SK-N-SH (cell line): ENCODE results near the gene CCDC88B. TPM values are rescaled to one million over a fixed set of nuclear protein-coding genes. Genes with fewer than 3 reads are reported as not detected.
A peak's percentile ranks its signal among the peaks of the same experiment; 100 is the strongest.

Experiments
- CTCF ChIA-PET: fragments of 300-600, 350-600 bp; formaldehyde crosslinking; extraction: SDS; loops from one replicate; lab custom pipeline; 2021; lab: Yijun Ruan, JAX
- POLR2A ChIA-PET: fragments of 350-600 bp; sonication (Branson Sonifier 250); formaldehyde crosslinking; extraction: SDS; loops from one replicate; lab custom pipeline; 2020; ENCODE audit warnings: antibody characterized with exemption, inconsistent platforms; lab: Yijun Ruan, JAX
- DNase-seq: peaks from one replicate; pipeline ENCODE4 v3.0.0; 2012
- H2AFZ ChIP-seq: fragments of 200-600 bp; sonication (generic); 2 replicates; pipeline ENCODE4 v1.8.1; 2016; ENCODE audit warnings: antibody characterized with exemption, mild to moderate bottlenecking, low read depth
- H3F3A ChIP-seq: fragments of 200-600 bp; sonication (generic); replicated peaks from 2 replicates; pipeline ENCODE3; 2016; ENCODE audit warnings: antibody characterized with exemption, mild to moderate bottlenecking; ENCODE audit not compliant: insufficient read depth
- H3K27ac ChIP-seq, 2 experiments: fragments of 200-500 bp in 1 of 2; fragments of 200-600 bp in 1 of 2; sonication (Bioruptor generic) in 1 of 2; sonication (generic), shearing (Covaris generic) in 1 of 2; 2 replicates each; pipeline versions ENCODE4 v1.5.1 to v1.6.1; 2014 to 2016; ENCODE audit warnings: low read depth in 2 of 2, inconsistent platforms in 1 of 2, low read length in 1 of 2, mild to moderate bottlenecking in 1 of 2, mixed read lengths in 1 of 2
- H3K27me3 ChIP-seq: fragments of 200-600 bp; sonication (generic), shearing (Covaris generic); 2 replicates; pipeline ENCODE4 v1.6.1; 2016; ENCODE audit warnings: mixed run types; ENCODE audit not compliant: insufficient read depth
- H3K36me3 ChIP-seq, 2 experiments: fragments of 200-500 bp in 1 of 2; fragments of 200-600 bp in 1 of 2; sonication (Bioruptor generic) in 1 of 2; sonication (generic) in 1 of 2; replicated peaks in 1 of 2; 2 replicates each; pipeline versions ENCODE3 to v1.5.1; 2014 to 2016; ENCODE audit warnings: low read length in 1 of 2, mild to moderate bottlenecking in 1 of 2; ENCODE audit not compliant: insufficient read depth in 2 of 2, control insufficient read depth in 1 of 2
- H3K4me1 ChIP-seq, 2 experiments: fragments of 200-500 bp in 1 of 2; fragments of 200-600 bp in 1 of 2; sonication (Bioruptor generic) in 1 of 2; sonication (generic), shearing (Covaris generic) in 1 of 2; 2 replicates each; pipeline versions ENCODE4 v1.5.1 to v1.6.1; 2014 to 2016; ENCODE audit warnings: low read depth in 1 of 2, low read length in 1 of 2, mixed run types in 1 of 2; ENCODE audit not compliant: insufficient read depth in 2 of 2, control insufficient read depth in 1 of 2
- H3K4me2 ChIP-seq: fragments of 200-600 bp; sonication (generic), shearing (Covaris generic); 2 replicates; pipeline ENCODE4 v1.6.1; 2017; ENCODE audit warnings: mixed run types
- H3K4me3 ChIP-seq, 2 experiments: fragments of 200-500 bp in 1 of 2; fragments of 200-600 bp in 1 of 2; sonication (Bioruptor generic) in 1 of 2; sonication (generic), shearing (Covaris generic) in 1 of 2; 2 replicates each; pipeline versions ENCODE4 v1.5.1 to v1.8.1; 2014 to 2016; ENCODE audit warnings: low read depth in 2 of 2, inconsistent platforms in 1 of 2, low read length in 1 of 2, mild to moderate bottlenecking in 1 of 2, mixed read lengths in 1 of 2, moderate library complexity in 1 of 2
- H3K79me2 ChIP-seq: fragments of 200-600 bp; sonication (generic); 2 replicates; pipeline ENCODE4 v1.8.1; 2017; ENCODE audit warnings: mild to moderate bottlenecking; ENCODE audit not compliant: insufficient read depth
- H3K9ac ChIP-seq: fragments of 200-600 bp; sonication (generic); 2 replicates; pipeline ENCODE4 v1.6.1; 2017; ENCODE audit warnings: mixed run types
- H3K9me2 ChIP-seq: fragments of 200-600 bp; sonication (generic); 2 replicates; pipeline ENCODE4 v1.6.1; 2017; ENCODE audit warnings: mixed run types
- H3K9me3 ChIP-seq: fragments of 200-600 bp; sonication (generic); 2 replicates; pipeline ENCODE4 v1.6.1; 2017; ENCODE audit warnings: mixed run types, mild to moderate bottlenecking, moderate library complexity
- H4K20me1 ChIP-seq: fragments of 200-600 bp; sonication (generic); 2 replicates; pipeline ENCODE4 v1.6.1; 2017; ENCODE audit warnings: mild to moderate bottlenecking, mixed run types; ENCODE audit not compliant: insufficient read depth
- CHD2 ChIP-seq: fragments of 150-350 bp; IDR thresholded peaks from 2 replicates; pipeline ENCODE4 v1.6.1; 2018; ENCODE audit warnings: low read length; ENCODE audit not compliant: partially characterized antibody
- ELF1 ChIP-seq: IDR thresholded peaks from 2 replicates; pipeline ENCODE4 v1.4.0; 2012
- EP300 ChIP-seq, 2 experiments: IDR thresholded peaks; 2 replicates each; pipeline versions ENCODE4 v1.4.0 to v1.6.1; 2012; ENCODE audit warnings: borderline replicate concordance in 1 of 2, low read depth in 1 of 2, low read length in 1 of 2
- FOSL2 ChIP-seq: IDR thresholded peaks from 2 replicates; pipeline ENCODE4 v1.4.0; 2012; ENCODE audit warnings: low read depth, mild to moderate bottlenecking, moderate library complexity, borderline replicate concordance
- FOXJ3 ChIP-seq: sonication (generic); formaldehyde crosslinking; IDR thresholded peaks from 2 replicates; pipeline ENCODE4 v1.5.1; 2020; ENCODE audit warnings: mild to moderate bottlenecking, missing genetic modification reagents
- FOXM1 ChIP-seq: IDR thresholded peaks from 2 replicates; pipeline ENCODE4 v1.4.0; 2012; ENCODE audit warnings: low read depth, mild to moderate bottlenecking
- GABPA ChIP-seq: IDR thresholded peaks from 2 replicates; pipeline ENCODE4 v1.4.0; 2012; ENCODE audit warnings: low read depth, mild to moderate bottlenecking
- GATA2 ChIP-seq: sonication (generic); formaldehyde crosslinking; IDR thresholded peaks from 2 replicates; pipeline ENCODE4 v1.5.0; 2020; ENCODE audit warnings: mild to moderate bottlenecking, missing genetic modification reagents
- JUND ChIP-seq: IDR thresholded peaks from 2 replicates; pipeline ENCODE4 v1.4.0; 2012
- NFIC ChIP-seq: IDR thresholded peaks from 2 replicates; pipeline ENCODE4 v1.4.0; 2012; ENCODE audit warnings: borderline replicate concordance
- POLR2AphosphoS5 ChIP-seq: IDR thresholded peaks from 2 replicates; pipeline ENCODE4 v1.6.1; 2012; ENCODE audit warnings: low read depth, low read length
- RAD21 ChIP-seq: IDR thresholded peaks from 2 replicates; pipeline ENCODE4 v1.6.1; 2012; ENCODE audit warnings: mild to moderate bottlenecking, low read length
- RFX5 ChIP-seq: IDR thresholded peaks from 2 replicates; pipeline ENCODE4 v1.6.1; 2012; ENCODE audit warnings: mild to moderate bottlenecking, improper control_type of control experiment, low read length
- SIN3A ChIP-seq: IDR thresholded peaks from 2 replicates; pipeline ENCODE4 v1.6.1; 2012; ENCODE audit warnings: low read depth, mild to moderate bottlenecking, low read length, moderate library complexity, borderline replicate concordance
- TCF12 ChIP-seq: IDR thresholded peaks from 2 replicates; pipeline ENCODE4 v1.4.0; 2012
- YY1 ChIP-seq: IDR thresholded peaks from 2 replicates; pipeline ENCODE4 v1.4.0; 2012; ENCODE audit warnings: low read depth, mild to moderate bottlenecking
- WGBS: methylation state at CpG from one replicate; pipeline ENCODE4 v1.1.6; 2017; ENCODE audit warnings: low lambda C conversion rate; 5-methylcytosine and 5-hydroxymethylcytosine counted together
- polyA plus RNA-seq, 3 experiments: library from polyadenylated mRNA; depleted of rRNA; stranded (reverse); fragments of >200 nt; gene quantifications; 2 replicates each; pipeline ENCODE4 v1.2.3, GENCODE V29; 2012
- TF ChIP-seq, protein P1 (sequence below): fragments of 150-350 bp; IDR thresholded peaks from 2 replicates; pipeline ENCODE4 v1.6.1; 2017; ENCODE audit warnings: antibody characterized with exemption, low read length, low read depth, borderline replicate concordance
- TF ChIP-seq, protein P2 (sequence below): IDR thresholded peaks from 2 replicates; pipeline ENCODE4 v1.4.0; 2012; ENCODE audit warnings: low read depth, borderline replicate concordance
- TF ChIP-seq, protein P3 (sequence below): fragments of 200-600 bp; sonication (generic); IDR thresholded peaks from 2 replicates; pipeline ENCODE4 v1.6.1; 2017; ENCODE audit warnings: antibody characterized with exemption, mild to moderate bottlenecking, moderate library complexity
- TF ChIP-seq, protein P4 (sequence below): IDR thresholded peaks from 2 replicates; pipeline ENCODE4; 2012
- TF ChIP-seq, protein P5 (sequence below): fragments of 150-350 bp; IDR thresholded peaks from 2 replicates; pipeline ENCODE4 v1.6.1; 2016; ENCODE audit warnings: mild to moderate bottlenecking, low read depth, low read length
- TF ChIP-seq, protein P6 (sequence below): IDR thresholded peaks from 2 replicates; pipeline ENCODE4 v1.6.1; 2012; ENCODE audit warnings: mild to moderate bottlenecking, low read depth, low read length, moderate library complexity

CCDC88B gene
- polyA plus RNA-seq, 1 of the 3 experiments (the other 2 are of a cell fraction): 3.4 TPM

DNA sequence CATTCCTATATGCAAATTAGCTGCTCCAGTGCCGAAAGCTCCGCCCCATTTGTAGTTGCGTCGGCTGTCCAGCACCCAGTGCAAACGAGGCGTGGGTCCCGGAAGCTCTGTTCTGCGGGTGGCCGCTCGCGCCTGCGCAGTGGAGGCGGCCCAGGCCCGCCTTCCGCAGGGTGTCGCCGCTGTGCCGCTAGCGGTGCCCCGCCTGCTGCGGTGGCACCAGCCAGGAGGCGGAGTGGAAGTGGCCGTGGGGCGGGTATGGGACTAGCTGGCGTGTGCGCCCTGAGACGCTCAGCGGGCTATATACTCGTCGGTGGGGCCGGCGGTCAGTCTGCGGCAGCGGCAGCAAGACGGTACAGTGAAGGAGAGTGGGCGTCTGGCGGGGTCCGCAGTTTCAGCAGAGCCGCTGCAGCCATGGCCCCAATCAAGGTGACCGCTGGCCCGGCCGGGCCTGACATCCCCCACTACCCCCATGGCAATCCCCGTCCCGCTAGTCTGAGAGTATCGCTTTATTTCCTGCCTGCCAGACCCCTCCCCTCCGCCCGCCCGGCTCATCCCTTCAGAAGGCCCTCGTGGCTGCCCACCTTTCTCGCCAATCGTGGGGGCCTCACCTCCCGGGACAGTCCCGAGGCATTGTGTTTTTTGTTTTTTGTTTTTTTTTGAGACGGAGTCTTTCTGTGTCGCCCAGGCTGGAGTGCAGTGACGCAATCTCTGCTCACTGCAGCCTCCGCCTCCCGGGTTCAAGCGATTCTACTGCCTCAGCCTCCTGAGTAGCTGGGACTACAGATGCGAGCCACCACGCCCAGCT lies 21.8 kb upstream of the CCDC88B start, which contains the start of gene PRDX5:
Gene PRDX5 (plus strand): TSS at position 161 of the 805 bp plus-strand sequence. CDS start 95 bp downstream, at position 256.
- H4K20me1 ChIP-seq: no peaks in the 10 kb centered on the region
- H3K79me2 ChIP-seq: peaks cover 39% of the 10 kb centered on the region
- H3K27ac ChIP-seq: peak within 1 kb of the TSS; percentile 97 to 100
- no peaks in the 10 kb centered on the region for H3K9me2 ChIP-seq
- H3F3A ChIP-seq: peaks cover 6% of the 10 kb centered on the region
- DNase-seq: peak; percentile 97
- ChIA-PET POLR2A (interaction anchor here (0.6 to 2.3 kb wide), 17 partner anchors 11 to 330 kb away, joined by 3 to 18 read pairs (median 5); partner anchors contain the start of genes ESRRA, KCNK4, NUDT22 and TRPT1), CTCF (interaction anchor here (0.7 to 3.0 kb wide), 16 partner anchors 13 to 371 kb away, joined by 3 to 27 read pairs (median 4); partner anchors contain the start of gene ESRRA)
- WGBS: 2% methylated on average over 42 of the region's 61 CpGs
- H3K4me2 ChIP-seq: peak within 1 kb of the TSS; percentile 88
- H3K36me3 ChIP-seq: peaks cover 0 to 30% of the 10 kb centered on the region in 2 experiments
- no peaks in the 10 kb centered on the region for H3K27me3 ChIP-seq
- H2AFZ ChIP-seq: peak within 1 kb of the TSS; percentile 91
- no peaks in the 10 kb centered on the region for H3K9me3 ChIP-seq
- peak within 1 kb of the TSS; percentile 91 for H3K9ac ChIP-seq
- H3K4me1 ChIP-seq: peaks cover 0 to 15% of the 10 kb centered on the region in 2 experiments; a peak in 2 of 4 replicates
- H3K4me3 ChIP-seq: peak within 1 kb of the TSS; percentile 70 to 98
- no peak for TF ChIP-seq GABPA
- no peak for TF ChIP-seq TCF12
- 0 out of 4 replicates have a peak, but pooled peaks of 1 of the 2 experiments have one; percentile 4 for TF ChIP-seq EP300 (IDR thresholded peaks at IDR 0.05; ENCODE audit: borderline replicate concordance in 1 of 2, low read depth in 1 of 2, low read length in 1 of 2)
- TF ChIP-seq, protein P1, sequence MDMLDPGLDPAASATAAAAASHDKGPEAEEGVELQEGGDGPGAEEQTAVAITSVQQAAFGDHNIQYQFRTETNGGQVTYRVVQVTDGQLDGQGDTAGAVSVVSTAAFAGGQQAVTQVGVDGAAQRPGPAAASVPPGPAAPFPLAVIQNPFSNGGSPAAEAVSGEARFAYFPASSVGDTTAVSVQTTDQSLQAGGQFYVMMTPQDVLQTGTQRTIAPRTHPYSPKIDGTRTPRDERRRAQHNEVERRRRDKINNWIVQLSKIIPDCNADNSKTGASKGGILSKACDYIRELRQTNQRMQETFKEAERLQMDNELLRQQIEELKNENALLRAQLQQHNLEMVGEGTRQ: no peak
- TF ChIP-seq, protein P2, sequence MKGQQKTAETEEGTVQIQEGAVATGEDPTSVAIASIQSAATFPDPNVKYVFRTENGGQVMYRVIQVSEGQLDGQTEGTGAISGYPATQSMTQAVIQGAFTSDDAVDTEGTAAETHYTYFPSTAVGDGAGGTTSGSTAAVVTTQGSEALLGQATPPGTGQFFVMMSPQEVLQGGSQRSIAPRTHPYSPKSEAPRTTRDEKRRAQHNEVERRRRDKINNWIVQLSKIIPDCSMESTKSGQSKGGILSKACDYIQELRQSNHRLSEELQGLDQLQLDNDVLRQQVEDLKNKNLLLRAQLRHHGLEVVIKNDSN: no peak
- TF ChIP-seq JUND: no peak
- TF ChIP-seq POLR2AphosphoS5: peak; percentile 58; the same call in 1 of the 2 replicates
- no peak for TF ChIP-seq CHD2
- TF ChIP-seq FOSL2: no peak
- TF ChIP-seq GATA2: no peak
- TF ChIP-seq SIN3A: peak; percentile 31; the same call in 1 of the 2 replicates
- TF ChIP-seq NFIC: no peak
- TF ChIP-seq, protein P3, sequence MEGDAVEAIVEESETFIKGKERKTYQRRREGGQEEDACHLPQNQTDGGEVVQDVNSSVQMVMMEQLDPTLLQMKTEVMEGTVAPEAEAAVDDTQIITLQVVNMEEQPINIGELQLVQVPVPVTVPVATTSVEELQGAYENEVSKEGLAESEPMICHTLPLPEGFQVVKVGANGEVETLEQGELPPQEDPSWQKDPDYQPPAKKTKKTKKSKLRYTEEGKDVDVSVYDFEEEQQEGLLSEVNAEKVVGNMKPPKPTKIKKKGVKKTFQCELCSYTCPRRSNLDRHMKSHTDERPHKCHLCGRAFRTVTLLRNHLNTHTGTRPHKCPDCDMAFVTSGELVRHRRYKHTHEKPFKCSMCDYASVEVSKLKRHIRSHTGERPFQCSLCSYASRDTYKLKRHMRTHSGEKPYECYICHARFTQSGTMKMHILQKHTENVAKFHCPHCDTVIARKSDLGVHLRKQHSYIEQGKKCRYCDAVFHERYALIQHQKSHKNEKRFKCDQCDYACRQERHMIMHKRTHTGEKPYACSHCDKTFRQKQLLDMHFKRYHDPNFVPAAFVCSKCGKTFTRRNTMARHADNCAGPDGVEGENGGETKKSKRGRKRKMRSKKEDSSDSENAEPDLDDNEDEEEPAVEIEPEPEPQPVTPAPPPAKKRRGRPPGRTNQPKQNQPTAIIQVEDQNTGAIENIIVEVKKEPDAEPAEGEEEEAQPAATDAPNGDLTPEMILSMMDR: peak; percentile 33; the same call in 1 of the 2 replicates
- TF ChIP-seq ELF1: peak; percentile 76
- TF ChIP-seq, protein P4, sequence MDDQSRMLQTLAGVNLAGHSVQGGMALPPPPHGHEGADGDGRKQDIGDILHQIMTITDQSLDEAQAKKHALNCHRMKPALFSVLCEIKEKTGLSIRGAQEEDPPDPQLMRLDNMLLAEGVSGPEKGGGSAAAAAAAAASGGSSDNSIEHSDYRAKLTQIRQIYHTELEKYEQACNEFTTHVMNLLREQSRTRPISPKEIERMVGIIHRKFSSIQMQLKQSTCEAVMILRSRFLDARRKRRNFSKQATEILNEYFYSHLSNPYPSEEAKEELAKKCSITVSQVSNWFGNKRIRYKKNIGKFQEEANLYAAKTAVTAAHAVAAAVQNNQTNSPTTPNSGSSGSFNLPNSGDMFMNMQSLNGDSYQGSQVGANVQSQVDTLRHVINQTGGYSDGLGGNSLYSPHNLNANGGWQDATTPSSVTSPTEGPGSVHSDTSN: no peak
- TF ChIP-seq FOXM1: no peak
- TF ChIP-seq, protein P5, sequence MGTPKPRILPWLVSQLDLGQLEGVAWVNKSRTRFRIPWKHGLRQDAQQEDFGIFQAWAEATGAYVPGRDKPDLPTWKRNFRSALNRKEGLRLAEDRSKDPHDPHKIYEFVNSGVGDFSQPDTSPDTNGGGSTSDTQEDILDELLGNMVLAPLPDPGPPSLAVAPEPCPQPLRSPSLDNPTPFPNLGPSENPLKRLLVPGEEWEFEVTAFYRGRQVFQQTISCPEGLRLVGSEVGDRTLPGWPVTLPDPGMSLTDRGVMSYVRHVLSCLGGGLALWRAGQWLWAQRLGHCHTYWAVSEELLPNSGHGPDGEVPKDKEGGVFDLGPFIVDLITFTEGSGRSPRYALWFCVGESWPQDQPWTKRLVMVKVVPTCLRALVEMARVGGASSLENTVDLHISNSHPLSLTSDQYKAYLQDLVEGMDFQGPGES: no peak
- 0 out of 2 replicates have a peak, but pooled peaks have one; percentile 17 for TF ChIP-seq RFX5
- peak; percentile 52; the same call in 1 of the 2 replicates for TF ChIP-seq YY1
- TF ChIP-seq, protein P6, sequence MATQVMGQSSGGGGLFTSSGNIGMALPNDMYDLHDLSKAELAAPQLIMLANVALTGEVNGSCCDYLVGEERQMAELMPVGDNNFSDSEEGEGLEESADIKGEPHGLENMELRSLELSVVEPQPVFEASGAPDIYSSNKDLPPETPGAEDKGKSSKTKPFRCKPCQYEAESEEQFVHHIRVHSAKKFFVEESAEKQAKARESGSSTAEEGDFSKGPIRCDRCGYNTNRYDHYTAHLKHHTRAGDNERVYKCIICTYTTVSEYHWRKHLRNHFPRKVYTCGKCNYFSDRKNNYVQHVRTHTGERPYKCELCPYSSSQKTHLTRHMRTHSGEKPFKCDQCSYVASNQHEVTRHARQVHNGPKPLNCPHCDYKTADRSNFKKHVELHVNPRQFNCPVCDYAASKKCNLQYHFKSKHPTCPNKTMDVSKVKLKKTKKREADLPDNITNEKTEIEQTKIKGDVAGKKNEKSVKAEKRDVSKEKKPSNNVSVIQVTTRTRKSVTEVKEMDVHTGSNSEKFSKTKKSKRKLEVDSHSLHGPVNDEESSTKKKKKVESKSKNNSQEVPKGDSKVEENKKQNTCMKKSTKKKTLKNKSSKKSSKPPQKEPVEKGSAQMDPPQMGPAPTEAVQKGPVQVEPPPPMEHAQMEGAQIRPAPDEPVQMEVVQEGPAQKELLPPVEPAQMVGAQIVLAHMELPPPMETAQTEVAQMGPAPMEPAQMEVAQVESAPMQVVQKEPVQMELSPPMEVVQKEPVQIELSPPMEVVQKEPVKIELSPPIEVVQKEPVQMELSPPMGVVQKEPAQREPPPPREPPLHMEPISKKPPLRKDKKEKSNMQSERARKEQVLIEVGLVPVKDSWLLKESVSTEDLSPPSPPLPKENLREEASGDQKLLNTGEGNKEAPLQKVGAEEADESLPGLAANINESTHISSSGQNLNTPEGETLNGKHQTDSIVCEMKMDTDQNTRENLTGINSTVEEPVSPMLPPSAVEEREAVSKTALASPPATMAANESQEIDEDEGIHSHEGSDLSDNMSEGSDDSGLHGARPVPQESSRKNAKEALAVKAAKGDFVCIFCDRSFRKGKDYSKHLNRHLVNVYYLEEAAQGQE: peak; percentile 57; the same call in 1 of the 2 replicates
- no peak for TF ChIP-seq FOXJ3 (CRISPR knock-in tag)
- TF ChIP-seq RAD21: peak; percentile 55
